Measurements from ENCODE around the gene GPSM3.
A peak's percentile ranks its signal among the peaks of the same experiment; 100 is the strongest.

GPSM3 gene

DNA sequence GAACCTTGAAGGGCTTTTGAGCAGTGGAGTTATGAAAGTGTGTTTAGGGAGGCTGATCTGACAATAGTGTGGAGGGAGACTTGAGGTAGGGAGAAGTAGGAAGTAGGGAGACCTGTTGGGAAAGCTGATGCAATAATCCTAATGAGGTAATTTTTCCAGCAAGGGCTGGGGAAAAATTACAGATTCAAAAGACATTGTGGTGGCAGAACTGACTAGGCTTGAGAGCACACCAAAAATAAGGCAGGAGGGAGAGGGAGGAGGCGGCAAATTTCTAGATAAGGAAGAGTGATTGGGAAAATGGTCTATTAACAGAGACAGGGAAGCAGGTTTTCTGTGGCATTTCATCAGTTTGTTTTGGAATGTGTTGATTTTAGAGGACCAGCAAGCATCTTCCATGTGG lies 46.2 kb downstream of the GPSM3 start (continued):
- TF ChIP-seq ZNF157 (tag by site-specific recombination; IDR thresholded peaks at IDR 0.05) (no peak), ZNF341 (tag by site-specific recombination; IDR thresholded peaks at IDR 0.05; ENCODE audit: low read depth) (no peak), ZNF2 (tag by site-specific recombination; IDR thresholded peaks at IDR 0.05) (no peak), PATZ1 (tag by site-specific recombination; IDR thresholded peaks at IDR 0.05) (no peak; the same call in none of the 2 replicates), ELK4 (IDR thresholded peaks at IDR 0.05; ENCODE audit: borderline replicate concordance, low read depth, low read length) (no peak), ZNF416 (tag by site-specific recombination; IDR thresholded peaks at IDR 0.05) (no peak), IKZF3 (tag by site-specific recombination; IDR thresholded peaks at IDR 0.05) (peak; percentile 20; the same call in 1 of the 2 replicates), ZBTB21 (tag by site-specific recombination; IDR thresholded peaks at IDR 0.05) (peak; percentile 30), YY1 (tag by site-specific recombination; IDR thresholded peaks at IDR 0.05) (no peak), ZNF423 (tag by site-specific recombination; IDR thresholded peaks at IDR 0.05) (no peak), ZNF558 (tag by site-specific recombination; IDR thresholded peaks at IDR 0.05) (peak; percentile 88), ZNF398 (tag by site-specific recombination; IDR thresholded peaks at IDR 0.05) (peak; percentile 87), ZNF629 (tag by site-specific recombination; IDR thresholded peaks at IDR 0.05) (peak; percentile 47; the same call in 1 of the 2 replicates), ZEB2 (tag by site-specific recombination; IDR thresholded peaks at IDR 0.05) (peak; percentile 80), ZNF510 (tag by site-specific recombination; IDR thresholded peaks at IDR 0.05; ENCODE audit: insufficient replicate concordance) (no peak), MZF1 (tag by site-specific recombination; IDR thresholded peaks at IDR 0.05; ENCODE audit: borderline replicate concordance) (no peak), ZNF174 (tag by site-specific recombination; IDR thresholded peaks at IDR 0.05) (no peak), ZNF785 (tag by site-specific recombination; IDR thresholded peaks at IDR 0.05) (peak; percentile 32; the same call in 1 of the 2 replicates), ZNF140 (tag by site-specific recombination; IDR thresholded peaks at IDR 0.05) (no peak), ZNF560 (tag by site-specific recombination; IDR thresholded peaks at IDR 0.05; ENCODE audit: borderline replicate concordance) (no peak), PRDM1 (tag by site-specific recombination; IDR thresholded peaks at IDR 0.05) (peak; percentile 62; the same call in 1 of the 2 replicates), ZNF488 (tag by site-specific recombination; IDR thresholded peaks at IDR 0.05) (no peak), TRIM28 (IDR thresholded peaks at IDR 0.05; ENCODE audit: borderline replicate concordance, low read length) (no peak), ZNF660 (tag by site-specific recombination; IDR thresholded peaks at IDR 0.05) (peak; percentile 32; the same call in 1 of the 2 replicates), MYNN (tag by site-specific recombination; IDR thresholded peaks at IDR 0.05; ENCODE audit: borderline replicate concordance) (no peak)
- TF ChIP-seq, protein P1, sequence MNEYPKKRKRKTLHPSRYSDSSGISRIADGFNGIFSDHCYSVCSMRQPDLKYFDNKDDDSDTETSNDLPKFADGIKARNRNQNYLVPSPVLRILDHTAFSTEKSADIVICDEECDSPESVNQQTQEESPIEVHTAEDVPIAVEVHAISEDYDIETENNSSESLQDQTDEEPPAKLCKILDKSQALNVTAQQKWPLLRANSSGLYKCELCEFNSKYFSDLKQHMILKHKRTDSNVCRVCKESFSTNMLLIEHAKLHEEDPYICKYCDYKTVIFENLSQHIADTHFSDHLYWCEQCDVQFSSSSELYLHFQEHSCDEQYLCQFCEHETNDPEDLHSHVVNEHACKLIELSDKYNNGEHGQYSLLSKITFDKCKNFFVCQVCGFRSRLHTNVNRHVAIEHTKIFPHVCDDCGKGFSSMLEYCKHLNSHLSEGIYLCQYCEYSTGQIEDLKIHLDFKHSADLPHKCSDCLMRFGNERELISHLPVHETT (tag by site-specific recombination; IDR thresholded peaks at IDR 0.05): 0 out of 2 replicates have a peak, but pooled peaks have one; percentile 33
- TF ChIP-seq, protein P2, sequence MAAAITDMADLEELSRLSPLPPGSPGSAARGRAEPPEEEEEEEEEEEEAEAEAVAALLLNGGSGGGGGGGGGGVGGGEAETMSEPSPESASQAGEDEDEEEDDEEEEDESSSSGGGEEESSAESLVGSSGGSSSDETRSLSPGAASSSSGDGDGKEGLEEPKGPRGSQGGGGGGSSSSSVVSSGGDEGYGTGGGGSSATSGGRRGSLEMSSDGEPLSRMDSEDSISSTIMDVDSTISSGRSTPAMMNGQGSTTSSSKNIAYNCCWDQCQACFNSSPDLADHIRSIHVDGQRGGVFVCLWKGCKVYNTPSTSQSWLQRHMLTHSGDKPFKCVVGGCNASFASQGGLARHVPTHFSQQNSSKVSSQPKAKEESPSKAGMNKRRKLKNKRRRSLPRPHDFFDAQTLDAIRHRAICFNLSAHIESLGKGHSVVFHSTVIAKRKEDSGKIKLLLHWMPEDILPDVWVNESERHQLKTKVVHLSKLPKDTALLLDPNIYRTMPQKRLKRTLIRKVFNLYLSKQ (tag by site-specific recombination; IDR thresholded peaks at IDR 0.05; ENCODE audit: borderline replicate concordance): no peak
- TF ChIP-seq, protein P3, sequence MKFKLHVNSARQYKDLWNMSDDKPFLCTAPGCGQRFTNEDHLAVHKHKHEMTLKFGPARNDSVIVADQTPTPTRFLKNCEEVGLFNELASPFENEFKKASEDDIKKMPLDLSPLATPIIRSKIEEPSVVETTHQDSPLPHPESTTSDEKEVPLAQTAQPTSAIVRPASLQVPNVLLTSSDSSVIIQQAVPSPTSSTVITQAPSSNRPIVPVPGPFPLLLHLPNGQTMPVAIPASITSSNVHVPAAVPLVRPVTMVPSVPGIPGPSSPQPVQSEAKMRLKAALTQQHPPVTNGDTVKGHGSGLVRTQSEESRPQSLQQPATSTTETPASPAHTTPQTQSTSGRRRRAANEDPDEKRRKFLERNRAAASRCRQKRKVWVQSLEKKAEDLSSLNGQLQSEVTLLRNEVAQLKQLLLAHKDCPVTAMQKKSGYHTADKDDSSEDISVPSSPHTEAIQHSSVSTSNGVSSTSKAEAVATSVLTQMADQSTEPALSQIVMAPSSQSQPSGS (tag by site-specific recombination; IDR thresholded peaks at IDR 0.05; ENCODE audit: low read depth): peak; percentile 90
- TF ChIP-seq, protein P4, sequence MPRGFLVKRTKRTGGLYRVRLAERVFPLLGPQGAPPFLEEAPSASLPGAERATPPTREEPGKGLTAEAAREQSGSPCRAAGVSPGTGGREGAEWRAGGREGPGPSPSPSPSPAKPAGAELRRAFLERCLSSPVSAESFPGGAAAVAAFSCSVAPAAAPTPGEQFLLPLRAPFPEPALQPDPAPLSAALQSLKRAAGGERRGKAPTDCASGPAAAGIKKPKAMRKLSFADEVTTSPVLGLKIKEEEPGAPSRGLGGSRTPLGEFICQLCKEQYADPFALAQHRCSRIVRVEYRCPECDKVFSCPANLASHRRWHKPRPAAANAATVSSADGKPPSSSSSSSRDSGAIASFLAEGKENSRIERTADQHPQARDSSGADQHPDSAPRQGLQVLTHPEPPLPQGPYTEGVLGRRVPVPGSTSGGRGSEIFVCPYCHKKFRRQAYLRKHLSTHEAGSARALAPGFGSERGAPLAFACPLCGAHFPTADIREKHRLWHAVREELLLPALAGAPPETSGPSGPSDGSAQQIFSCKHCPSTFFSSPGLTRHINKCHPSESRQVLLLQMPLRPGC (tag by site-specific recombination; IDR thresholded peaks at IDR 0.05): no peak
